ENCODE measurements around the gene KCNMA1. TPM values are rescaled to one million over a fixed set of nuclear protein-coding genes. Genes with fewer than 3 reads are reported as not detected.

KCNMA1 gene
- total RNA-seq, 1 experiment from 2014 or later, result 0.45 TPM

DNA sequence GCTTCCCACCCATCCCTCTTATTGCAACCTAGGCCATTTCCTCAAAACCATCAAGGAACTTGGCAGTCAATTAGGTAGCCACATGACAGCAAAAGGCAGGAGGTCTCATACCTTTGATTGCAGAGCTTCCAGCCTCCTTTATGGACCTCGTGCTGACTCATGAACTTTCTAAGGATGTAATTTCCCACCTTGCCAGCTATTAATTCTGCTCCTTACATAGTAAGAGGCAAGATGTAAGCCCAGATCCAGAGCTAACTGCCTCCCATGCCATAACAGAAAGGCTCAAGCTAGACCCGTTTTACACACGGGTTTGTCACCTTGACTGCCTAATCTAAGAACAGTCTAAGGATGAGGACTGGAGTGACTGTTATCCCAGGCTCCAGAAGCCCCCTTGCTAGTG, 565.7 kb downstream of the KCNMA1 start:
- no peak overlapping the region for H3K27ac Mint-ChIP-seq (ENCODE audit: unreplicated experiment)
- H3K27me3 Mint-ChIP-seq (ENCODE audit: unreplicated experiment), result peaks cover 57% of the 10 kb centered on the region
- TF ChIP-seq CTCF (IDR thresholded peaks at IDR 0.05; ENCODE audit: unreplicated experiment), result no peak
- no TSS peak for BruUV-seq (replicated peaks)
- CTCF ChIA-PET, result interaction anchor here (0.6 kb wide), 1 partner anchor 1036 kb away, joined by 8 read pairs; no protein-coding TSS in a partner anchor
- H3K4me3 Mint-ChIP-seq (ENCODE audit: low read depth, unreplicated experiment), result no peak overlapping the region
- no peak for DNase-seq
- no peaks in the 10 kb centered on the region for H3K4me1 Mint-ChIP-seq (ENCODE audit: low read depth, unreplicated experiment)
- no peaks in the 10 kb centered on the region for H3K36me3 Mint-ChIP-seq (ENCODE audit: insufficient read depth, unreplicated experiment)
- intact Hi-C loops (cut with micrococcal nuclease; ENCODE audit: unreplicated experiment), result no loop called here
- no peaks in the 10 kb centered on the region for H3K9me3 Mint-ChIP-seq (ENCODE audit: low read depth, unreplicated experiment)

DNA sequence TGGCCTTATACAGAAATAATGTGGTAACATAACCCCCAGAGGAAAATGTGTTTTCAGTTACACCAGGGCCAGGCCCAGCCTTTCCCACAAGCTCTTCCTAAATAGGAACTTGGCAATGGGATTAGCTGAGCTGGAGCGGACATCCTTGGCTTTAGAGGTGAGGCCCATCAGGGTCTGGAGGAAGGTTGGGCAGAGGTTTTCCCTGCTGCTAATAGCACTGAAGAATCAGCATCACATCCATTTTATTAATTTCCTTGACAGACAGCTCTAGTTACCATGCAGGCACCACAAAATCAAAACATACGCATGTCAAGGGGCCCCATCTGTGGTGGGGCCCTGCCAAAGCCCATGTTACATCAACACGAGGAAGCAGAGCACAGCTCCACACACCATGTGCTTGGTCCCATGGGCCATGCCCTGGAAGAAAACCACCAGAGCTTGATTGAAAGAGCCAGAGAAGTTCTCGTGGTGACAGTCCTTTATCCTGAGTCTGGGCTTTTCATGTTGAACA, 566.6 kb downstream of the KCNMA1 start:
- CTCF ChIA-PET, result no interaction called here
- no peaks in the 10 kb centered on the region for H3K36me3 Mint-ChIP-seq (ENCODE audit: insufficient read depth, unreplicated experiment)
- intact Hi-C loops (cut with micrococcal nuclease; ENCODE audit: unreplicated experiment), result no loop called here
- no peak overlapping the region for H3K4me3 Mint-ChIP-seq (ENCODE audit: low read depth, unreplicated experiment)
- no peak for DNase-seq
- no peak overlapping the region for H3K27ac Mint-ChIP-seq (ENCODE audit: unreplicated experiment)
- TF ChIP-seq CTCF (IDR thresholded peaks at IDR 0.05; ENCODE audit: unreplicated experiment), result no peak
- H3K27me3 Mint-ChIP-seq (ENCODE audit: unreplicated experiment), result peaks cover 58% of the 10 kb centered on the region
- BruUV-seq (replicated peaks), result no TSS peak
- no peaks in the 10 kb centered on the region for H3K4me1 Mint-ChIP-seq (ENCODE audit: low read depth, unreplicated experiment)
- H3K9me3 Mint-ChIP-seq (ENCODE audit: low read depth, unreplicated experiment), result no peaks in the 10 kb centered on the region

GRCh38 chr10:77070346-77070745, 567.3 kb downstream of the KCNMA1 start:
- CTCF ChIA-PET, result no interaction called here
- no peaks in the 10 kb centered on the region for H3K36me3 Mint-ChIP-seq (ENCODE audit: insufficient read depth, unreplicated experiment)
- H3K4me1 Mint-ChIP-seq (ENCODE audit: low read depth, unreplicated experiment), result no peaks in the 10 kb centered on the region

DNA sequence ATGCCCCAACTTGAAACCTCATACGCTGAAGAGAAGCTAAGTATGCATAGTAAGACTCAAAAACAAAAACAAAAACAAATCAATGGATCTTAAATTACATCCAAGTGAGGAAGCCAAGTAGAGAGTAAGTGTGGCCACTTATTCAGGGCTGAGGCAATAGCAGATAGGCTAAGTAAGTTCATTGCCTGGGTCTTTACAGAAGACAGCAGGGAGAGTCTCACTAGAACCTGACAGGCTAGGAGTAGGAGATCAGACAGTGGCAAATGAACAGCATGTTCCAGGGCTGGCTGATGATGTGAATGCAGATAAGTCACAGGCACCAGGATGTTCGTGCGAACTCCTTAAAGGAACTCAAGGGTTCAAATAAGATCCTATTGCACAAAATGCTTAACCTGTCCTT, 568.6 kb downstream of the KCNMA1 start:
- BruUV-seq (replicated peaks), result no TSS peak
- no peak overlapping the region for H3K27ac Mint-ChIP-seq (ENCODE audit: unreplicated experiment)
- H3K9me3 Mint-ChIP-seq (ENCODE audit: low read depth, unreplicated experiment), result no peaks in the 10 kb centered on the region
- no peaks in the 10 kb centered on the region for H3K36me3 Mint-ChIP-seq (ENCODE audit: insufficient read depth, unreplicated experiment)
- H3K4me3 Mint-ChIP-seq (ENCODE audit: low read depth, unreplicated experiment), result no peak overlapping the region
- H3K4me1 Mint-ChIP-seq (ENCODE audit: low read depth, unreplicated experiment), result no peaks in the 10 kb centered on the region
- intact Hi-C loops (cut with micrococcal nuclease; ENCODE audit: unreplicated experiment), result no loop called here
- H3K27me3 Mint-ChIP-seq (ENCODE audit: unreplicated experiment), result peaks cover 56% of the 10 kb centered on the region
- no peak for TF ChIP-seq CTCF (IDR thresholded peaks at IDR 0.05; ENCODE audit: unreplicated experiment)
- no peak for DNase-seq
- CTCF ChIA-PET, result no interaction called here

More at GRCh38 chr10:77070346-77070745, 567.3 kb downstream of the KCNMA1 start:
- BruUV-seq (replicated peaks), result no TSS peak
- DNase-seq, result no peak
- H3K4me3 Mint-ChIP-seq (ENCODE audit: low read depth, unreplicated experiment), result no peak overlapping the region
- H3K27ac Mint-ChIP-seq (ENCODE audit: unreplicated experiment), result no peak overlapping the region
- intact Hi-C loops (cut with micrococcal nuclease; ENCODE audit: unreplicated experiment), result no loop called here
- H3K9me3 Mint-ChIP-seq (ENCODE audit: low read depth, unreplicated experiment), result no peaks in the 10 kb centered on the region
- peaks cover 58% of the 10 kb centered on the region for H3K27me3 Mint-ChIP-seq (ENCODE audit: unreplicated experiment)
- no peak for TF ChIP-seq CTCF (IDR thresholded peaks at IDR 0.05; ENCODE audit: unreplicated experiment)
